H1 (cell line): ENCODE results near the gene RNASEL.

Experiments
- CTCF ChIP-seq, 3 experiments: IDR thresholded peaks; 1 replicate in 2 of 3; 2 replicates in 1 of 3; pipeline versions ENCODE4 v1.5.1 to v1.6.1; 2011; ENCODE audit warnings: low read length in 3 of 3, mild to moderate bottlenecking in 3 of 3, inconsistent platforms in 2 of 3, low read depth in 1 of 3, moderate library complexity in 1 of 3; ENCODE audit not compliant: insufficient read depth in 1 of 3; ENCODE audit errors: control extremely low read depth in 1 of 3
- POU5F1 ChIP-seq: IDR thresholded peaks from 2 replicates; pipeline ENCODE4 v1.6.1; 2011; ENCODE audit warnings: low read depth, mild to moderate bottlenecking, low read length, moderate library complexity
- SP1 ChIP-seq: IDR thresholded peaks from 2 replicates; pipeline ENCODE4 v1.6.1; 2011; ENCODE audit warnings: low read depth, low read length
- TF ChIP-seq, protein P1 (sequence below): IDR thresholded peaks from 2 replicates; pipeline ENCODE4 v1.6.1; 2011; ENCODE audit warnings: low read length, improper control_type of control experiment

- TF ChIP-seq, protein P1, sequence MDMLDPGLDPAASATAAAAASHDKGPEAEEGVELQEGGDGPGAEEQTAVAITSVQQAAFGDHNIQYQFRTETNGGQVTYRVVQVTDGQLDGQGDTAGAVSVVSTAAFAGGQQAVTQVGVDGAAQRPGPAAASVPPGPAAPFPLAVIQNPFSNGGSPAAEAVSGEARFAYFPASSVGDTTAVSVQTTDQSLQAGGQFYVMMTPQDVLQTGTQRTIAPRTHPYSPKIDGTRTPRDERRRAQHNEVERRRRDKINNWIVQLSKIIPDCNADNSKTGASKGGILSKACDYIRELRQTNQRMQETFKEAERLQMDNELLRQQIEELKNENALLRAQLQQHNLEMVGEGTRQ, result no peak
- TF ChIP-seq CTCF (IDR thresholded peaks at IDR 0.05; ENCODE audit: control extremely low read depth in 1 of 3, insufficient read depth in 1 of 3, low read depth in 1 of 3, low read length in 3 of 3) (no peak), SP1 (no peak), POU5F1 (no peak)
Observed at GRCh38 chr1:182580736-182581135, 8.3 kb downstream of the RNASEL start.
